HEK293 (cell line): ENCODE results near the gene IGSF21.

Experiments
- CTCF ChIA-PET: fragments of 350-600 bp; formaldehyde crosslinking; extraction: SDS; loops from one replicate; lab custom pipeline; 2021; ENCODE audit warnings: antibody characterized with exemption; lab: Yijun Ruan, JAX
- POLR2A ChIA-PET: fragments of 300-600 bp; formaldehyde crosslinking; extraction: SDS; loops from one replicate; lab custom pipeline; 2020; ENCODE audit warnings: antibody characterized with exemption, inconsistent platforms; lab: Yijun Ruan, JAX
- H3K27ac ChIP-seq: fragments of 200-500 bp; sonication (Bioruptor generic); 2 replicates; pipeline ENCODE4 v1.5.1; 2014; ENCODE audit warnings: low read depth, low read length, control low read depth, inconsistent platforms; ENCODE audit errors: extremely low read depth
- H3K36me3 ChIP-seq, 2 experiments: fragments of 200-500 bp in 1 of 2; sonication (Bioruptor generic) in 1 of 2; 1 replicate in 1 of 2; 2 replicates in 1 of 2; pipeline ENCODE4 v1.5.1; 2014 to 2017; ENCODE audit warnings: inconsistent platforms in 2 of 2, low read length in 2 of 2; ENCODE audit not compliant: control insufficient read depth in 2 of 2, insufficient read depth in 1 of 2
- H3K4me1 ChIP-seq: fragments of 200-500 bp; sonication (Bioruptor generic); 2 replicates; pipeline ENCODE4 v1.5.1; 2014; ENCODE audit warnings: mild to moderate bottlenecking, low read length, inconsistent platforms; ENCODE audit not compliant: control insufficient read depth, insufficient read depth
- H3K4me3 ChIP-seq: 2 replicates; pipeline ENCODE4 v1.5.1; 2011; ENCODE audit warnings: low read depth, mild to moderate bottlenecking, control low read depth, low read length, moderate library complexity
- H3K9me3 ChIP-seq: fragments of 200-500 bp; sonication (Bioruptor generic); 2 replicates; pipeline ENCODE4 v1.5.1; 2014; ENCODE audit warnings: low read depth, low read length, inconsistent platforms; ENCODE audit not compliant: control insufficient read depth, insufficient read depth
- IKZF3 ChIP-seq: fragments of 450-650 bp; IDR thresholded peaks from 2 replicates; pipeline ENCODE4 v1.5.0; 2018; ENCODE audit warnings: missing biosample characterization, mild to moderate bottlenecking, missing genetic modification characterization, moderate library complexity
- SP3 ChIP-seq: fragments of 450-650 bp; formaldehyde crosslinking; IDR thresholded peaks from 2 replicates; pipeline ENCODE4 v1.5.1; 2016; ENCODE audit warnings: missing biosample characterization, missing genetic modification characterization
- YY1 ChIP-seq: fragments of 450-650 bp; formaldehyde crosslinking; IDR thresholded peaks from 2 replicates; pipeline ENCODE4 v1.5.1; 2018; ENCODE audit warnings: missing biosample characterization, missing genetic modification characterization
- ZBTB21 ChIP-seq: fragments of 450-650 bp; formaldehyde crosslinking; IDR thresholded peaks from 2 replicates; pipeline ENCODE4 v1.5.1; 2017; ENCODE audit warnings: missing biosample characterization, missing genetic modification characterization
- ZNF174 ChIP-seq: fragments of 450-650 bp; formaldehyde crosslinking; IDR thresholded peaks from 2 replicates; pipeline ENCODE4 v1.5.0; 2017; ENCODE audit warnings: missing biosample characterization, mild to moderate bottlenecking, missing genetic modification characterization
- ZNF248 ChIP-seq: fragments of 450-650 bp; formaldehyde crosslinking; IDR thresholded peaks from 2 replicates; pipeline ENCODE4 v1.5.1; 2017; ENCODE audit warnings: missing biosample characterization, missing genetic modification characterization
- ZNF473 ChIP-seq: fragments of 450-650 bp; formaldehyde crosslinking; IDR thresholded peaks from 2 replicates; pipeline ENCODE4 v1.5.1; 2017; ENCODE audit warnings: missing biosample characterization, missing genetic modification characterization
- ZNF792 ChIP-seq: fragments of 450-650 bp; formaldehyde crosslinking; IDR thresholded peaks from 2 replicates; pipeline ENCODE4 v1.5.1; 2016; ENCODE audit warnings: missing biosample characterization, missing genetic modification characterization
- ZSCAN30 ChIP-seq: fragments of 450-650 bp; IDR thresholded peaks from 2 replicates; pipeline ENCODE4 v1.5.1; 2018; ENCODE audit warnings: missing biosample characterization, mild to moderate bottlenecking, missing genetic modification characterization, moderate library complexity
- TF ChIP-seq, protein P1 (sequence below): fragments of 450-650 bp; formaldehyde crosslinking; IDR thresholded peaks from 2 replicates; pipeline ENCODE4 v1.5.1; 2016; ENCODE audit warnings: missing biosample characterization, missing genetic modification characterization
- TF ChIP-seq, protein P2 (sequence below): fragments of 450-650 bp; formaldehyde crosslinking; IDR thresholded peaks from 2 replicates; pipeline ENCODE4 v1.5.1; 2016; ENCODE audit warnings: missing biosample characterization, missing genetic modification characterization
- TF ChIP-seq, protein P3 (sequence below): fragments of 450-650 bp; formaldehyde crosslinking; optimal IDR thresholded peaks from 2 replicates; pipeline ENCODE3; 2016; ENCODE audit warnings: missing biosample characterization, mild to moderate bottlenecking, missing genetic modification characterization
- TF ChIP-seq, protein P4 (sequence below): fragments of 450-650 bp; formaldehyde crosslinking; IDR thresholded peaks from 2 replicates; pipeline ENCODE4 v1.5.1; 2016; ENCODE audit warnings: missing biosample characterization, missing genetic modification characterization, borderline replicate concordance
- TF ChIP-seq, protein P5 (sequence below): fragments of 450-650 bp; formaldehyde crosslinking; IDR thresholded peaks from 2 replicates; pipeline ENCODE4 v1.5.1; 2017; ENCODE audit warnings: missing biosample characterization, missing genetic modification characterization
- TF ChIP-seq, protein P6 (sequence below): fragments of 450-650 bp; formaldehyde crosslinking; IDR thresholded peaks from 2 replicates; pipeline ENCODE4 v1.5.1; 2016; ENCODE audit warnings: missing biosample characterization, missing genetic modification characterization, borderline replicate concordance

IGSF21 gene

DNA sequence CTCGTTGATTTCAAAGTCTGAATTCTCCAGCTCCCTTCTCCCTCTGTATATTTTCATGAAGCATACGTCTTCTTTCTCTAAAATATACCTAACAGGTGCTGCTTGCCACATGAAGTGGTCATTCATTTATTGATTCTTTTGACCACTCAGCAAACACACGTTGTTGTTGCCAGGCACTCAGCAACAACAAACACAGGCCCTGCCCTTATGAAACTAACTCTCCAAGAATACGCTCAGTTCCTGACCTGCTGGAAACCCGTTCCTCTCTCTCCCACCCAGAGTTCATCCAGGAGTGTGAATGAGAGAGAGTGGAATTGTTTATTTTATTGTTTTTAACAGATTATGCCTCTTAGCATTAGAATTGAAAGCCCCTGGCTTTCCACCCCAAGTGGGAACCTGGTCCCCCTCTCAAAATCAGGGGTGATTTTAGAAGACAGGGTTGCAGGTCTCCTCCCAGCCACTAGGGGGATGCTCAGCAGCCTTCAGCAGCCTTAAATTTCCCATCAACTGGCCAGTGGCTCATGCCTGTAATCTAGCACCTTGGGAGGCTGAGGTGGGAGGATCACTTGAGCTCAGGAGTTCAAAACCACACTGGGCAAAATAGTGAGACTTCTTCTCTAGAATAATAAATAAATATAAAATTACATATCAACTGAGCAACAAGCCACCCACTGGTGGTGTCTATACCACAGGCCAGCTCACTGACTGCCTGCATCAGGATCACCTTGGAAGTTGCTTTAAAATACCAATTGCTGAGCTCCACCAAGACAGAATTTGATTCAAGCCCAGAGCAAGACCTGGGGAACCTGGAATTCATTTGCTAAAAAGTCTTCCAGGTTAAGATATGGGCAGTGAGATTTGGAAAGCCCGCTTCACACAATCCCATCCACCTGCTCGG is 192.1 kb downstream of the IGSF21 start:
- Histone ChIP-seq H3K9me3 (no peaks in the 10 kb centered on the region), H3K4me3 (no peak overlapping the region), H3K27ac (no peak overlapping the region), H3K4me1 (no peaks in the 10 kb centered on the region), H3K36me3 (no peaks in the 10 kb centered on the region)
- ChIA-PET POLR2A (no interaction called here), CTCF (interaction anchor here (0.5 to 3.2 kb wide), 31 partner anchors 7 to 638 kb away, joined by 3 to 21 read pairs (median 3); no protein-coding TSS in a partner anchor)
- no peak for TF ChIP-seq IKZF3
- TF ChIP-seq SP3 (tag by site-specific recombination), result no peak
- TF ChIP-seq, protein P1, sequence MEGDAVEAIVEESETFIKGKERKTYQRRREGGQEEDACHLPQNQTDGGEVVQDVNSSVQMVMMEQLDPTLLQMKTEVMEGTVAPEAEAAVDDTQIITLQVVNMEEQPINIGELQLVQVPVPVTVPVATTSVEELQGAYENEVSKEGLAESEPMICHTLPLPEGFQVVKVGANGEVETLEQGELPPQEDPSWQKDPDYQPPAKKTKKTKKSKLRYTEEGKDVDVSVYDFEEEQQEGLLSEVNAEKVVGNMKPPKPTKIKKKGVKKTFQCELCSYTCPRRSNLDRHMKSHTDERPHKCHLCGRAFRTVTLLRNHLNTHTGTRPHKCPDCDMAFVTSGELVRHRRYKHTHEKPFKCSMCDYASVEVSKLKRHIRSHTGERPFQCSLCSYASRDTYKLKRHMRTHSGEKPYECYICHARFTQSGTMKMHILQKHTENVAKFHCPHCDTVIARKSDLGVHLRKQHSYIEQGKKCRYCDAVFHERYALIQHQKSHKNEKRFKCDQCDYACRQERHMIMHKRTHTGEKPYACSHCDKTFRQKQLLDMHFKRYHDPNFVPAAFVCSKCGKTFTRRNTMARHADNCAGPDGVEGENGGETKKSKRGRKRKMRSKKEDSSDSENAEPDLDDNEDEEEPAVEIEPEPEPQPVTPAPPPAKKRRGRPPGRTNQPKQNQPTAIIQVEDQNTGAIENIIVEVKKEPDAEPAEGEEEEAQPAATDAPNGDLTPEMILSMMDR (tag by site-specific recombination), result 0 out of 2 replicates have a peak, but pooled peaks have one; percentile 28
- TF ChIP-seq ZNF248 (tag by site-specific recombination), result no peak
- TF ChIP-seq ZNF473 (tag by site-specific recombination), result no peak

DNA sequence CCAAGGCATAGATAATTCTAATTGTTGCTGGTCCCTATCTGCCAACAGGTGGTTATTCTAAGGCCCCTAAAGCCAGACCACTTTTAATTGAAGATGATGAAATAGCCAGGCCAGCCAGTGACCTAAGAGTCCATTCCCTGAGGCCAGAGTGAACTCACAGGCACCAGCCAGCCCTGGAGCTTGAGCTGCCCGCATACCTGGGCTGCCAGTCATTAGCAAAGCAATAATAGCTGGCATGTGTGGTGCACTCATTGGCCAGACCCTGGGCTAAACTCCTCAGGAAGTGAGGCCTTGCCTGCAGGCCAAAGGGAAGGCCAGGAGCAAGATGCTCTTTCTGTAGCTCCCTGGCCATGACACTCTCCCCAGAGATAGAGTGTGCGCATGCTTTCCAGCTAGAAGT is 192.8 kb downstream of the IGSF21 start:
- POLR2A ChIA-PET, result no interaction called here
- TF ChIP-seq YY1 (tag by site-specific recombination), result no peak
- TF ChIP-seq ZNF792 (tag by site-specific recombination), result no peak
- TF ChIP-seq, protein P2, sequence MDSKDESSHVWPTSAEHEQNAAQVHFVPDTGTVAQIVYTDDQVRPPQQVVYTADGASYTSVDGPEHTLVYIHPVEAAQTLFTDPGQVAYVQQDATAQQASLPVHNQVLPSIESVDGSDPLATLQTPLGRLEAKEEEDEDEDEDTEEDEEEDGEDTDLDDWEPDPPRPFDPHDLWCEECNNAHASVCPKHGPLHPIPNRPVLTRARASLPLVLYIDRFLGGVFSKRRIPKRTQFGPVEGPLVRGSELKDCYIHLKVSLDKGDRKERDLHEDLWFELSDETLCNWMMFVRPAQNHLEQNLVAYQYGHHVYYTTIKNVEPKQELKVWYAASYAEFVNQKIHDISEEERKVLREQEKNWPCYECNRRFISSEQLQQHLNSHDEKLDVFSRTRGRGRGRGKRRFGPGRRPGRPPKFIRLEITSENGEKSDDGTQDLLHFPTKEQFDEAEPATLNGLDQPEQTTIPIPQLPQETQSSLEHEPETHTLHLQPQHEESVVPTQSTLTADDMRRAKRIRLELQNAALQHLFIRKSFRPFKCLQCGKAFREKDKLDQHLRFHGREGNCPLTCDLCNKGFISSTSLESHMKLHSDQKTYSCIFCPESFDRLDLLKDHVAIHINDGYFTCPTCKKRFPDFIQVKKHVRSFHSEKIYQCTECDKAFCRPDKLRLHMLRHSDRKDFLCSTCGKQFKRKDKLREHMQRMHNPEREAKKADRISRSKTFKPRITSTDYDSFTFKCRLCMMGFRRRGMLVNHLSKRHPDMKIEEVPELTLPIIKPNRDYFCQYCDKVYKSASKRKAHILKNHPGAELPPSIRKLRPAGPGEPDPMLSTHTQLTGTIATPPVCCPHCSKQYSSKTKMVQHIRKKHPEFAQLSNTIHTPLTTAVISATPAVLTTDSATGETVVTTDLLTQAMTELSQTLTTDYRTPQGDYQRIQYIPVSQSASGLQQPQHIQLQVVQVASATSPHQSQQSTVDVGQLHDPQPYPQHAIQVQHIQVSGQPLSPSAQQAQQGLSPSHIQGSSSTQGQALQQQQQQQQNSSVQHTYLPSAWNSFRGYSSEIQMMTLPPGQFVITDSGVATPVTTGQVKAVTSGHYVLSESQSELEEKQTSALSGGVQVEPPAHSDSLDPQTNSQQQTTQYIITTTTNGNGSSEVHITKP (tag by site-specific recombination), result no peak
- TF ChIP-seq, protein P3, sequence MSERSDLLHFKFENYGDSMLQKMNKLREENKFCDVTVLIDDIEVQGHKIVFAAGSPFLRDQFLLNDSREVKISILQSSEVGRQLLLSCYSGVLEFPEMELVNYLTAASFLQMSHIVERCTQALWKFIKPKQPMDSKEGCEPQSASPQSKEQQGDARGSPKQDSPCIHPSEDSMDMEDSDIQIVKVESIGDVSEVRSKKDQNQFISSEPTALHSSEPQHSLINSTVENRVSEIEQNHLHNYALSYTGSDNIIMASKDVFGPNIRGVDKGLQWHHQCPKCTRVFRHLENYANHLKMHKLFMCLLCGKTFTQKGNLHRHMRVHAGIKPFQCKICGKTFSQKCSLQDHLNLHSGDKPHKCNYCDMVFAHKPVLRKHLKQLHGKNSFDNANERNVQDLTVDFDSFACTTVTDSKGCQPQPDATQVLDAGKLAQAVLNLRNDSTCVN, result no peak
- no peak for TF ChIP-seq ZBTB21 (tag by site-specific recombination)
- TF ChIP-seq, protein P4, sequence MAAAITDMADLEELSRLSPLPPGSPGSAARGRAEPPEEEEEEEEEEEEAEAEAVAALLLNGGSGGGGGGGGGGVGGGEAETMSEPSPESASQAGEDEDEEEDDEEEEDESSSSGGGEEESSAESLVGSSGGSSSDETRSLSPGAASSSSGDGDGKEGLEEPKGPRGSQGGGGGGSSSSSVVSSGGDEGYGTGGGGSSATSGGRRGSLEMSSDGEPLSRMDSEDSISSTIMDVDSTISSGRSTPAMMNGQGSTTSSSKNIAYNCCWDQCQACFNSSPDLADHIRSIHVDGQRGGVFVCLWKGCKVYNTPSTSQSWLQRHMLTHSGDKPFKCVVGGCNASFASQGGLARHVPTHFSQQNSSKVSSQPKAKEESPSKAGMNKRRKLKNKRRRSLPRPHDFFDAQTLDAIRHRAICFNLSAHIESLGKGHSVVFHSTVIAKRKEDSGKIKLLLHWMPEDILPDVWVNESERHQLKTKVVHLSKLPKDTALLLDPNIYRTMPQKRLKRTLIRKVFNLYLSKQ (tag by site-specific recombination), result no peak
- TF ChIP-seq, protein P5, sequence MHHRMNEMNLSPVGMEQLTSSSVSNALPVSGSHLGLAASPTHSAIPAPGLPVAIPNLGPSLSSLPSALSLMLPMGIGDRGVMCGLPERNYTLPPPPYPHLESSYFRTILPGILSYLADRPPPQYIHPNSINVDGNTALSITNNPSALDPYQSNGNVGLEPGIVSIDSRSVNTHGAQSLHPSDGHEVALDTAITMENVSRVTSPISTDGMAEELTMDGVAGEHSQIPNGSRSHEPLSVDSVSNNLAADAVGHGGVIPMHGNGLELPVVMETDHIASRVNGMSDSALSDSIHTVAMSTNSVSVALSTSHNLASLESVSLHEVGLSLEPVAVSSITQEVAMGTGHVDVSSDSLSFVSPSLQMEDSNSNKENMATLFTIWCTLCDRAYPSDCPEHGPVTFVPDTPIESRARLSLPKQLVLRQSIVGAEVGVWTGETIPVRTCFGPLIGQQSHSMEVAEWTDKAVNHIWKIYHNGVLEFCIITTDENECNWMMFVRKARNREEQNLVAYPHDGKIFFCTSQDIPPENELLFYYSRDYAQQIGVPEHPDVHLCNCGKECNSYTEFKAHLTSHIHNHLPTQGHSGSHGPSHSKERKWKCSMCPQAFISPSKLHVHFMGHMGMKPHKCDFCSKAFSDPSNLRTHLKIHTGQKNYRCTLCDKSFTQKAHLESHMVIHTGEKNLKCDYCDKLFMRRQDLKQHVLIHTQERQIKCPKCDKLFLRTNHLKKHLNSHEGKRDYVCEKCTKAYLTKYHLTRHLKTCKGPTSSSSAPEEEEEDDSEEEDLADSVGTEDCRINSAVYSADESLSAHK (tag by site-specific recombination), result no peak
- no peak for TF ChIP-seq ZNF174 (tag by site-specific recombination)
- TF ChIP-seq, protein P6, sequence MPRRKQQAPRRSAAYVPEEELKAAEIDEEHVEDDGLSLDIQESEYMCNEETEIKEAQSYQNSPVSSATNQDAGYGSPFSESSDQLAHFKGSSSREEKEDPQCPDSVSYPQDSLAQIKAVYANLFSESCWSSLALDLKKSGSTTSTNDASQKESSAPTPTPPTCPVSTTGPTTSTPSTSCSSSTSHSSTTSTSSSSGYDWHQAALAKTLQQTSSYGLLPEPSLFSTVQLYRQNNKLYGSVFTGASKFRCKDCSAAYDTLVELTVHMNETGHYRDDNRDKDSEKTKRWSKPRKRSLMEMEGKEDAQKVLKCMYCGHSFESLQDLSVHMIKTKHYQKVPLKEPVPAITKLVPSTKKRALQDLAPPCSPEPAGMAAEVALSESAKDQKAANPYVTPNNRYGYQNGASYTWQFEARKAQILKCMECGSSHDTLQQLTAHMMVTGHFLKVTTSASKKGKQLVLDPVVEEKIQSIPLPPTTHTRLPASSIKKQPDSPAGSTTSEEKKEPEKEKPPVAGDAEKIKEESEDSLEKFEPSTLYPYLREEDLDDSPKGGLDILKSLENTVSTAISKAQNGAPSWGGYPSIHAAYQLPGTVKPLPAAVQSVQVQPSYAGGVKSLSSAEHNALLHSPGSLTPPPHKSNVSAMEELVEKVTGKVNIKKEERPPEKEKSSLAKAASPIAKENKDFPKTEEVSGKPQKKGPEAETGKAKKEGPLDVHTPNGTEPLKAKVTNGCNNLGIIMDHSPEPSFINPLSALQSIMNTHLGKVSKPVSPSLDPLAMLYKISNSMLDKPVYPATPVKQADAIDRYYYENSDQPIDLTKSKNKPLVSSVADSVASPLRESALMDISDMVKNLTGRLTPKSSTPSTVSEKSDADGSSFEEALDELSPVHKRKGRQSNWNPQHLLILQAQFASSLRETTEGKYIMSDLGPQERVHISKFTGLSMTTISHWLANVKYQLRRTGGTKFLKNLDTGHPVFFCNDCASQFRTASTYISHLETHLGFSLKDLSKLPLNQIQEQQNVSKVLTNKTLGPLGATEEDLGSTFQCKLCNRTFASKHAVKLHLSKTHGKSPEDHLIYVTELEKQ (tag by site-specific recombination), result no peak
- TF ChIP-seq ZSCAN30, result no peak
- Histone ChIP-seq H3K36me3 (no peaks in the 10 kb centered on the region), H3K4me1 (no peaks in the 10 kb centered on the region), H3K27ac (no peak overlapping the region), H3K9me3 (no peaks in the 10 kb centered on the region), H3K4me3 (no peak overlapping the region)
- CTCF ChIA-PET, result interaction anchor here (0.6 to 3.2 kb wide), 13 partner anchors 8 to 639 kb away, joined by 3 to 21 read pairs (median 4); no protein-coding TSS in a partner anchor
